Measurements from ENCODE around the gene PODXL2.

DNA sequence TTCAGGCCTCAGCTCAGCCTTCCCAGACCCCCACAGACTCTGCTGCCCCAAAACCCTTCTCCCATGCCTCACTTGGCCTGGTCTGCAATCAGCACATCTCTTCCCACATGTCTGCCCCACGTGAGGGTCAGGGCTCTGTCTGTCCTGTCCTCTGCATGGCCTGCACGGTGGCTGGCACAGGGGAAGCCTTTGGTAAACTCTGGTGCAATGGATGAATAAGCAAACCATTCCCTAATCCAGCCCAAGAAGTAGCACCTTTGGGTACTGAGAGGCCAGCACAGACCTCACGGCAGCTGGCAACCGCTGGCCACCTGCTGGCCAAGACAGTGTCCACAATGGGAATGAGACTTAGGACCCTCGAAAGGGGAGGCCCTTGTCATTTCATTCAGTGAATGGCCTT is 71.4 kb downstream of the PODXL2 start:
- TF ChIP-seq POLR2AphosphoS5 (IDR thresholded peaks at IDR 0.05; ENCODE audit: low read depth, low read length), result no peak
- no peak for TF ChIP-seq POLR2A (IDR thresholded peaks at IDR 0.05; ENCODE audit: low read depth, low read length)
